ENCODE data around the gene EWSR1. TPM values are rescaled to one million over a fixed set of nuclear protein-coding genes. Genes with fewer than 3 reads are reported as not detected.

The EWSR1 gene
- total RNA-seq, 3 donors from 2014 or later (not counting 1 experiment from before 2014, with no cell fraction given), result 366 to 387 (median 382) TPM

GRCh38 chr22:29328566-29329500 lies 60.8 kb downstream of the EWSR1 start:
- Mint-ChIP-seq H3K27me3 (ENCODE audit: low read depth in 2 of 2) (no peaks in the 10 kb centered on the region), H3K36me3 (no peaks in the 10 kb centered on the region), H3K4me3 (no peak overlapping the region), H3K4me1 (no peaks in the 10 kb centered on the region), H3K9me3 (no peaks in the 10 kb centered on the region), H3K27ac (no peak overlapping the region)
- Histone ChIP-seq H3K4me3 (ENCODE audit: low read length) (no peak overlapping the region), H3K4me1 (ENCODE audit: control insufficient read depth, insufficient read depth, low read length) (no peaks in the 10 kb centered on the region), H3K27ac (ENCODE audit: low read length) (no peak overlapping the region), H3K27me3 (ENCODE audit: control insufficient read depth, insufficient read depth, low read length) (no peaks in the 10 kb centered on the region), H3K9me3 (ENCODE audit: control insufficient read depth, insufficient read depth, low read length) (no peaks in the 10 kb centered on the region), H3K36me3 (ENCODE audit: control insufficient read depth, insufficient read depth, low read length) (peaks cover 54% of the 10 kb centered on the region)
- WGBS (ENCODE audit: insufficient coverage), result 96% methylated on average over 34 of the region's 34 CpGs
- ATAC-seq, result no peak
- intact Hi-C loops (cut with micrococcal nuclease), result no loop called here
- TF ChIP-seq, protein P1, sequence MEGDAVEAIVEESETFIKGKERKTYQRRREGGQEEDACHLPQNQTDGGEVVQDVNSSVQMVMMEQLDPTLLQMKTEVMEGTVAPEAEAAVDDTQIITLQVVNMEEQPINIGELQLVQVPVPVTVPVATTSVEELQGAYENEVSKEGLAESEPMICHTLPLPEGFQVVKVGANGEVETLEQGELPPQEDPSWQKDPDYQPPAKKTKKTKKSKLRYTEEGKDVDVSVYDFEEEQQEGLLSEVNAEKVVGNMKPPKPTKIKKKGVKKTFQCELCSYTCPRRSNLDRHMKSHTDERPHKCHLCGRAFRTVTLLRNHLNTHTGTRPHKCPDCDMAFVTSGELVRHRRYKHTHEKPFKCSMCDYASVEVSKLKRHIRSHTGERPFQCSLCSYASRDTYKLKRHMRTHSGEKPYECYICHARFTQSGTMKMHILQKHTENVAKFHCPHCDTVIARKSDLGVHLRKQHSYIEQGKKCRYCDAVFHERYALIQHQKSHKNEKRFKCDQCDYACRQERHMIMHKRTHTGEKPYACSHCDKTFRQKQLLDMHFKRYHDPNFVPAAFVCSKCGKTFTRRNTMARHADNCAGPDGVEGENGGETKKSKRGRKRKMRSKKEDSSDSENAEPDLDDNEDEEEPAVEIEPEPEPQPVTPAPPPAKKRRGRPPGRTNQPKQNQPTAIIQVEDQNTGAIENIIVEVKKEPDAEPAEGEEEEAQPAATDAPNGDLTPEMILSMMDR (IDR thresholded peaks at IDR 0.05), result no peak
- no peak for DNase-seq

DNA sequence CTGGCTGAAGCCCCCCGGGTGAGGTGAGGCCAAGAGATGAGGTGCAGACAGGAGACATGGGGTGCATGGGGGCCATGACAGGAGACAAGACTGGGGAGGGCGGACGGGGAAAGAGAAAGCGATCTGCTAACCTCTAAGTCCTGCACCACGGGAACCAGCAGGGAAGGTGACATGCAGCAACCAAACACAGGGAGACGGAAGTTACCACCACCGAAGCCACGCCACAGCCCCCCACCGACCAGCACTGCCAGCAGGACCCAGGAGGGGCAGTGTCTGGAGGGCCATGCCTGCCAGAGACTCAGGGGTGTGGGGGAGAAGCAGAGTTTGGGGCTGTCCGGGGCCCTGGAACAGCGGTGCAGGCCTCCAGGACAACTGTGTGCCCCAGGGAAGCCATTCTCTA lies 61.5 kb downstream of the EWSR1 start:
- Histone ChIP-seq H3K27me3 (ENCODE audit: control insufficient read depth, insufficient read depth, low read length) (no peaks in the 10 kb centered on the region), H3K9me3 (ENCODE audit: control insufficient read depth, insufficient read depth, low read length) (no peaks in the 10 kb centered on the region), H3K4me1 (ENCODE audit: control insufficient read depth, insufficient read depth, low read length) (no peaks in the 10 kb centered on the region), H3K36me3 (ENCODE audit: control insufficient read depth, insufficient read depth, low read length) (peaks cover 56% of the 10 kb centered on the region), H3K27ac (ENCODE audit: low read length) (no peak overlapping the region), H3K4me3 (ENCODE audit: low read length) (no peak overlapping the region)
- Mint-ChIP-seq H3K36me3 (no peaks in the 10 kb centered on the region), H3K9me3 (no peaks in the 10 kb centered on the region), H3K27ac (no peak overlapping the region), H3K27me3 (ENCODE audit: low read depth in 2 of 2) (no peaks in the 10 kb centered on the region), H3K4me1 (no peaks in the 10 kb centered on the region), H3K4me3 (no peak overlapping the region)
- WGBS (ENCODE audit: insufficient coverage), result 95% methylated on average over 11 of the region's 11 CpGs
- intact Hi-C loops (cut with micrococcal nuclease), result no loop called here
- DNase-seq (no peak), ATAC-seq (no peak)
- TF ChIP-seq, protein P1 (IDR thresholded peaks at IDR 0.05), result no peak

- intact Hi-C loops (cut with micrococcal nuclease), result no loop called here
- 97% methylated on average over 19 of the region's 19 CpGs for WGBS (ENCODE audit: insufficient coverage)
- Mint-ChIP-seq H3K4me1 (peaks cover 0 to 2% of the 10 kb centered on the region in 2 donors), H3K27ac (no peak overlapping the region), H3K36me3 (no peaks in the 10 kb centered on the region), H3K9me3 (no peaks in the 10 kb centered on the region), H3K27me3 (ENCODE audit: low read depth in 2 of 2) (no peaks in the 10 kb centered on the region), H3K4me3 (no peak overlapping the region)
- H3K4me3 ChIP-seq (ENCODE audit: low read length), result no peak overlapping the region
- no peaks in the 10 kb centered on the region for H3K9me3 ChIP-seq (ENCODE audit: control insufficient read depth, insufficient read depth, low read length)
- peaks cover 62% of the 10 kb centered on the region for H3K36me3 ChIP-seq (ENCODE audit: control insufficient read depth, insufficient read depth, low read length)
- TF ChIP-seq, protein P1 (IDR thresholded peaks at IDR 0.05), result no peak
- H3K4me1 ChIP-seq (ENCODE audit: control insufficient read depth, insufficient read depth, low read length), result no peaks in the 10 kb centered on the region
- ATAC-seq, result no peak
- H3K27me3 ChIP-seq (ENCODE audit: control insufficient read depth, insufficient read depth, low read length), result no peaks in the 10 kb centered on the region
- no peak overlapping the region for H3K27ac ChIP-seq (ENCODE audit: low read length)
- DNase-seq, result no peak
Observed at GRCh38 chr22:29330291-29330690, 62.2 kb downstream of the EWSR1 start.

Measured in natural killer cell (primary cell).